NCI-H1417 treated with DMSO at 0.1 percent for 48 hours (cell line): ENCODE results near the gene STAG2.
"Not testable (repeated sequence)": the region's sequence is repeated elsewhere in the genome, so short reads cannot be mapped to it uniquely, and the experiment has no call there.

ENCODE experiments used
- DNase-seq: peaks from one replicate; lab custom pipeline; 2025; lab: John Stamatoyannopoulos, UW

STAG2 gene

DNA sequence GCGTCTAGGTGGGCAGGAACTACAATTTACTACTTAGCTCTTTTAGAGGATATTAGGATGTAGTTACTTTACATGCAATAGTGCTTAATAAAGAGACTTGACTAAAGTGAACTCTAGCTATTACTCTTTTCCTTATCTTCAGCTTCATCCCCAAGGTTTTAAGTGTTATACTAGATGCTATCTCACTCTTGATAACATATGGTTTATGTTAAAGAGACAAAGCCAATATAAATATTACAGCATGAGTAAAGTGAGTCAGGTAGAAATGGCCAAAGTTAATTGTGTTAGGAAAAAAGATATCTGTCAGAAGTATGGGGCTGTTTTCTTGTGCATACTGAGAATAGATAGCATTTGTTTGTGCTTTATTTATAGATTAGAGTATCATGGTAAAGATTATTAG lies 80.5 kb downstream of the STAG2 start:
- DNase-seq = no peak

DNA sequence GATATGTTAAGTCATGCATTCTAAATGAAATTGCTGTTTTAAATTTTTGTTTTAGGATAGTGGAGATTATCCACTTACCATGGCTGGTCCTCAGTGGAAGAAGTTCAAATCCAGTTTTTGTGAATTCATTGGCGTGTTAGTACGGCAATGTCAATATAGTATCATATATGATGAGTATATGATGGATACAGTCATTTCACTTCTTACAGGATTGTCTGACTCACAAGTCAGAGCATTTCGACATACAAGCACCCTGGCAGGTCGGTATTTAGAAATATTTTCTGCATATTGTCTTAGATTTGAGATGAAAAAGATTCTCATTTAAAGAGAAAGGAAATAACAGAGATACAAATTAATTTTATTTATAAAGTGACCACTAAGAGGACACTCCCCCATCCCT lies 83.6 kb downstream of the STAG2 start:
- DNase-seq = no peak

DNA sequence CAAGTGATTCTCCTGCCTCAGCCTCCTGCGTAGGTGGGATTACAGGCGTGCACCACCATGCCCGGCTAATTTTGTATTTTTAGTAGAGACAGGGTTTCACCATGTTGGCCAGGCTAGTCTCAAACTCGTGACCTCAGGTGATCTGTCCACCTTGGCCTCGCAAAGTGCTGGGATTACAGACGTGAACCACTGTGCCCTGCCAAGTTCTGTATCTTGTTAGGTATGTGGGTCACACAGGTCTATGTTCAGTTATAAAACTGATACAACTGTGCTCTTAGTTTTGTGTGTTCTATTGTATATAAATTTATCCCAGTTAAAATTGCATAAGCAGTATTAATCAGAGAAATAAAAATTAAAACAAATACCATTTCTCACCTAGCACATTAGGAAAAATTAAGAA lies 122.9 kb downstream of the STAG2 start:
- not testable (repeated sequence) for DNase-seq

DNA sequence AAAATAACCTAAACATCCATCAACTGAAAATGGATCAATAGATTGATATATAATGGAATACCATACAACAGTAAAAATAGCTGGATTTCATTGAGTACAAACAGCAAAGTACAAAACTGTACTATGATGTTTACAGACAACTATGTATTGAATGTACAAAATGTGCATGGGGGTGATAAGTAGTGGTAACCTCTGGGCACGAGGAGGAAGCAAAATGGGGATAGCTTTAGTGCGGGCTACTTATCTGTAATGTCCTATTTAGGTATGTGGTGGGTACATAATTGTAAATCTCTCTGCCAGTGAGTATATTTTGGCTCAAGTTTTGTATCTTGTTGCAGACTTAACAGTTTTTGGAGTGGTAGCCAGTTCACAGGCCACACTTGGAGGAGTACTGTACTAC lies 123.6 kb downstream of the STAG2 start:
- DNase-seq = no peak

DNA sequence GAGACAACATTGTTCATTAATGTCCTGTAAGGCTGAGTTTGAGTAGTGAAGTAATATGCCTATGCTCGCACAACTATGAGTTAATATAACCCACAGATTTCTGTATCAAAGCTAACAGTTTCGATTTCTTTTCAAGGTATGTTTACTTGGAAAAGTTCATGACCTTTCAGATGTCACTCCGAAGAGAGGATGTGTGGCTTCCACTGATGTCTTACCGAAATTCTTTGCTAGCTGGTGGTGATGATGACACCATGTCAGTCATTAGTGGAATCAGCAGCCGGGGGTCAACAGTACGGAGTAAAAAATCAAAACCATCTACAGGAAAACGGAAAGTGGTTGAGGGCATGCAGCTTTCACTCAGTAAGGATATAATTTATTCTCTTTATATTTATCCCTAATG lies 124.9 kb downstream of the STAG2 start:
- DNase-seq = no peak

DNA sequence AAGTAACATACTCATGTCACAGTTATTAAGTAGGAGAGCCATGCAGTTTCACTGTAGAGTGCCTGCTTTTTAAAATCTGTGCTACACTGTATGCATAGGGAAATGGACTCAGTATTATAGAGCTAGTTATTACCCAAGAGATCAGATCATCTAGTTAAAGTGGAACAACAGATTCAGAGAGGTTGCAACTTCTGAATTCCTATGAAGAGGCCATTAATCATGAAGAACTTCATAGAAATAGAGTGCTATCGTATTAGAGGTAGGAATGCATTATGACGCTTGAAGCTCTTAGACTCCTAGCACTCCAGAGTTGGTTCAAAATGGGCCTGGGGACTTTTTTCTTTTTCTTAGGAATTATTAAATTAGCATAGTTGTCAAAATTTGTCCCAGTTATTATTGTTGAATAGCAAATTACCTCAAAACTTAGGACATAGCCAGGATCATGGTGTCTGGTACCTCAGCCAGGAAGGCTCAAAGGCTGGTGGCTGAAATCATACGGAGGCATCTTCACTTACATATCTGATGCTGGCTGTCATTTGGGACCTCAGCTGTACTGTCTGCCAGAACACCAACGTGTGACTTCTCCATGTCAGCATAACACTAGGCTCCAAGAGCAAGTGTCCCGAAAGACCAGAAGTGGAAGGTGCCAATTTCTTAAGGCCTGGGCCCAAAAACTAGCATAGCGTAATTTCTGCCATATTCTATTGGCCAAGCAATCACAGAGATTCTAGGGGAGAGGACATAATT lies 125.7 kb downstream of the STAG2 start:
- no peak for DNase-seq

DNA sequence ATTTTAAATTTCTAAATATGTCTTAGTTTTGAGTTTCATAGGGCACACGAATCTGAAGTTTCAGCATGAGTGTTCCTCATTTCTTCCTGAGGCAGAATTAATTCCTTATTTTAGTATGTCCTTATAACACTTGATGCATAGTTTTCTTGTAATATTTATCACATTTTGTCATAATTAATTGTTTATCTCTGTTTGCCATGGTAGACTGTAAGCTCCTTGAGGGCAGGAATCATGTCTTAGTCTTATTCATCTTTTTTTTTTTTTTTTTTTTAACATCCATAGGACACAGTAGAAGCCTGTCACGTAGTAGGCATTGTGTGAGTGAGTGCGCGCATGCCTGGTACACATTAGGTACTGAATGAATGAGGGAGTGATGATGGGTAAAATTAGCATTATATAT lies 131.7 kb downstream of the STAG2 start:
- no peak for DNase-seq

DNA sequence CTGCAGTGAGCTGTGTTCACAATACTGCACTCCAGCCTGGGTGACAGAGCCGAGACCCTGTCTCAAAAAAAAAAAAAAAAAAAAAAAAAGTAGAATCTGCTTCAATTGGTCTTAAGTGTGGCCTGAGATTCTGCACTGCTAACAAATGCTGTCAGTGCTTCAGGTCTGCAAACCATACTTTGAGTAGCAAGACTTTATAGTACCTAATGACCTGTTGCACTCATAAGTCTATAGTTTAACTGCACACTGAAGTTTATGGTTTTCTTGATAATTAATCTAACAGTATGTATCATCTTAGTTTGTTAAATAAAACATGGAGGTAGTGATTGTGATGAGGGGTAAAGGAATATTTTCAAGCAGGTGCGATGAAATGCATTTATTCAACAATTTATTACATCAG lies 135.6 kb downstream of the STAG2 start:
- DNase-seq = no peak

DNA sequence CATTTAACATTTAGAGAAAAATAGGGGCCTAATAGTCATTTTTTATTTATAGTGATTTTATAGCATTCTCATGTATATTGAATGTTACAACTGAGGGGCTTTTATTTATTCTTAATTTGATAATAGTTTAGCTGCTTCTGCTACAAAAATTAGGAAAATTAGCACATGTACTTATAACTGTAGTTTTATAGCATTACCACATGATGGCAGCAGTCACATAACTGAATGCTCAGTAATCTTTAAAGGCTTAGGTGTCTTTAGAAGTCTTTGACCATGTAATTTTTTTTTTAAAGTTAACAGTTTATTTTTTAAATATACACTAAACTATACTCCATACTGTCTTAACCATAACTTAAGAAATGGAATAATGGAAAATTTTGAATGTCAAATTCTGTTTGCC lies 136.6 kb downstream of the STAG2 start:
- no peak for DNase-seq

DNA sequence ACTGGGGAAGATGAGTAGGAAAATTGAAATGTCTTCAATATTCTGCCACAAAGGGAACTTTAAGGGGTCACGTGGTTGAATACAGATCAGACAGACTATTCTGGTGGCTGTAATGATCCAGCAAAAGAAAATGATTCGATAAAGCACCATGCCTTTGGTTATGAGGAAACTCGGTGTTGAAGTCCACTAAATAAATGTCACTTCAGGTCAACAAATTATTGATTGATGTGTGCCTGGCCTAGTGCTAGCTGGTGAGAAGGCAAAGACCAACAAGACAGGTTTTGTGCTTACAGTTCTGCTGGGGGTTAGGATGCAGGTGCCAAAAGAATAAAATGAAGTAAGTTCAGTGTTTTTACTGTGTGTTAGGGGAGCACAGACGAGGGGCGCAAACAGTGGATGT lies 142.5 kb downstream of the STAG2 start:
- DNase-seq = no peak

DNA sequence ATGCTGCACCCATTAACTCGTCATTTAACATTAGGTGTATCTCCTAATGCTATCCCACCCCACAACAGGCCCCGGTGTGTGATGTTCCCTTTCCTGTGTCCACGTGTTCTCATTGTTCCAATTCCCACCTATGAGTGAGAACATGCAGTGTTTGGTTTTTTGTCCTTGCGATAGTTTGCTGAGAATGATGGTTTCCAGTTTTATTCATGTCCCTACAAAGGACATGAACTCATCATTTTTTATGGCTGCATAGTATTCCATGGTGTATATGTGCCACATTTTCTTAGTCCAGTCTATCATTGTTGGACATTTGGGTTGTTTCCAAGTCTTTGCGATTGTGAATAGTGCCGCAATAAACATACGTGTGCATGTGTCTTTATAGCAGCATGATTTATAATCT lies 143.0 kb downstream of the STAG2 start:
- not testable (repeated sequence) for DNase-seq

DNA sequence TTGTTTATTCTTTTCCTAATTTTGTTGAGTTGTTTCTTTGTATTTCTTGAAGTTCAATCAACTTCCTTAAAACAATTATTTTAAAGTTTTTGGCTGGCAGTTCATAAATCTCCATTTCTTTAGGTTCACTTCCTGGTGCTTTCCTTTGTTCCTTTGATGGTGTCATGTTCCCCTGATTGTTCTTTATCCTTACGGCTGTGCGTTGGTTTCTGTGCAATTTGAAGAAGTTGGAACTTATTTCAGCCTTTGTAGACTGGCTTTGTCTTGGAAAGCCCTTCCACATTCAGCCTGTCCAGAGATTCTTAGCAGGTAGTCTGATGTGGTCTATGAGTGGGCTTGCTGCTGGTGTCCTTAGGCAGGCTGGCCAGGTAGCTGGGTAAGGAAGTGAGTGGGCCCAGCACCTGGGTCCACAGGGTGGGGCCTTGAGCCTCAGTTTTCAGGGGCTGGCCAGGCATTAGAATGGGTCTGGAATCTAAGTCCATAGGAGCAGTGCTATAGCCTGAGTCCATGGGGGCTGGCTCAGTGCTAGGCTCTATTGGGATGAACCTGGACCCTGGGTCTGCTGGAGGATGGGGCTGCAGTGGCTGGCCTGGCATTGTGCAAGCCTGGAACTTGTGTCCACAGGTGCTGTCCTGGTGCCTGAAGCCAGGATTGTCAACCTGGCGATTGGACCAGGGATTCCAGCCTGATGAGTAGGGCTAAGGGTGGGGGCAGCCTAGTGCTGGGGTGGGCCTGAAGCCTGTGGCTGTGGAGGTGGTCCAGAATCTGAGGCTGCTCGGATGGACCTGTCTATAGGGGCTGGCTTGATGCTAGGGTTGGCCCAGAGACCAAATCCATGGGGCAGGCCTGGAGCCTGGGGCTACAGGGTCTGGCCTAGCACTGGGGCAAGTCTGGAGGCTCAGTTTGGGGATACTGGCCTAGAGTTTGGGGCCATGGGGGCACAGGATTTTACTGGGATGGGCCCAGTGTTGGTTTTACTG lies 152.4 kb downstream of the STAG2 start:
- no peak for DNase-seq

DNA sequence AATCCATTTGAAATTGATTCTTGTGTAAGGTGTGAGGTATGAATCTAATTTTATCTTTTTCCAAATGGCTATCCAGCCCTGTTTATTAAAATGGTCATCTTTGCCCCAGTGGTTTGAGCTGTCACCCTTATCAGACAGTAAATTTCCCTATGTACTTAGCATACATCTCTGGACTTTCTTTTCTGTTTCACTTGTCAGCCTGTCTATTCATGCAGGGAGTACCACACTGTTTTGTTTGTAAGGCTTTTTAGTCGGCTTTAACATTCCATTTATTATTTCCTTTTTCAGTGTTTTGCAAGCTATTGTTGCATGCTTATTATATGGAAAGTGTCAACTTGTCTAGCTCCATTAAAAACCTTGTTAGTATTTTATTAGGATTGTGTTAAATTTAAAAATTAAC lies 155.8 kb downstream of the STAG2 start:
- no peak for DNase-seq

DNA sequence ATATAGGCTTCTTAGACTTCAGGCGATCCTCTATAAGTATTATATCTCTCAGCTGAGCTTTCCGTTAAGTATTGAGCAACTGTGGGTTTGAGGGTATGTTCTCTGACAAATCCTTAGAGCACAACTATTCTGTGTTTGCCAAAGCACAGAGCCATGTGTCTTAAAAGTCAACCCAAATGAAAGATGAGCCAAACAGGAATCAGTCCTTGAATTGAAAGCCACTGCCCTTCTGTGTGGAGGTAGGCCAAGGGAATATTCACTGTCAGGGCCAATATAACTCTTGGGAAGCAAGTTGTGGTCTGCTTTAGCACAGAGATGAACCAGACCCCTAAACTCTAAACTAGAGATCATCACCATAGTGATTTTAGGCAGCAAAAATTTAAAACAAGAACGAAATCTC lies 164.0 kb downstream of the STAG2 start:
- DNase-seq = no peak

DNA sequence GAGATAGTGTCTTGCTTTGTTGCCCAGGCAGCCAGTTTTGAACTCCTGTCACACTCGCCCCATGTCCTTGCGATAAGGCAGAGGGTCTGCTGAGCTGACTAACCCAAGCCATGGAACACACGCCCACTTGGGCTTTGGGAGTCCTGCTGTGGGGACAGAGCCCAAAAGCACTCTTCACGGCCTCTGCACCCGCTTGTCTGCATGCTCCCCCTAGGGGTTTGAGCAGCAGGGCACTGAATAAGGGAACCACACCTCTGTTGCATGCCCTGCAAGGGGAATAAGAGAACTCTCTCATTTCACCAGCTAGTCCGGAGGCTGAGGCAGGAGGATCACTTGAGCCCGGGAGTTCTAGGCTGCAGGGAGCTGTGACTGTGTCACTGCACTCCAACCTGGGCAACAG lies 166.0 kb downstream of the STAG2 start:
- no peak for DNase-seq

DNA sequence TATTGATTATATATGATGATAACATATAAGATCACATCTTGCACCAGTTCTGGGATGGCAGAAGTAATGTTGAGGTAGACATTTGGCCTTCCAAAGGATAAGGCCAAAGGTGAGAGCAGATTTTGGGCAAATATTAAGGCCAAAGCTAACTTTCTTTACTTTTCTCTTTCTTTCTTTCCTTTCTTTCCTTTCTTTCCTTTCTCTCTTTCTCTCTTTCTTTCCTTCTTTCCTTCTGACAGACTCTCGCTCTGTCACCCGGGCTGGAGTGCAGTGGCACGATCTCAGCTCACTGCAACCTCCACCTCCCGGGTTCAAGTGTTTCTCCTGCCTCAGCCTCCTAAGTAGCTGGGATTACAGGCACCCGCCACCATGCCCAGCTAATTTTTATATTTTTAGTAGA lies 170.9 kb downstream of the STAG2 start:
- not testable (repeated sequence) for DNase-seq

DNA sequence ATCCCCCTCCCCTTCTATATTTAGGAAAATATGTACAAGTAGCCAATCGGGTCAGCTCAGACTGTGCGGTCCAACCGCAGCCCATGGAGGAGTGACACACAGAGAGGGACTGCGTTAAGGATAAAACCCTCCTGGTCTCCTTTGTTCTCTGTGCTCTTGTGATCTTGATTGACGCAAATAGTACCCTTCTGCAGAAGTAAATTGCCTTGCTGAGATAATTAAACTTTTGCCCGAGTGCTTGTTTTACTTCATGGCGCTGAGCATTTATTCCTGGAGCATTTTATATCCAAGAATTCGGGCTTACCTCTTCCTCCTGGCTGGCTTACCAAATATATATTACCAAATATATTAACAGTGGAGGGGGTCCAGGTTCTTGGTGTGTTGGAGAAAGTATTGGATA lies 184.2 kb downstream of the STAG2 start:
- no peak for DNase-seq

DNA sequence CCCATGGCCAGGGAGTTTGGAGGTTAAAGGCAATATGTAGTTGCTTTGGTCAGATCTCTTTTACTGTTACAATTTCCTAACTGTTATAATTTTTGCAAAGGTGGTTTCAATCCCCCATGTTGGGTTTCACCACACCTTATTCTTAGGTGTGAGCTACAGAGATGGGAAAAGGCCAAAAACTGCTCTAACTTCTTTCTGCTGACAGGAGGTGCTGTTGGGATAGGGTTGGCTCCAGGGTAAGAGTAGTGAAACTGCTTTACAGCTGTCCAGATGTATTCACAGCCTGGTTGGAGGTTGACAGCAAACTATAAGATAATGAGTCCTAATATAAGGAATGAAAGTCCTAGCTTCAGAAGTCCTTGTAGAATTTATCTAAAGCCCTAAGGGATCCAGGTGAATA lies 189.7 kb downstream of the STAG2 start:
- DNase-seq = no peak
